Activated naive CD4-positive, alpha-beta T cell treated with anti-CD3 and anti-CD28 coated beads, Interleukin-2, amount 50 U/mL, for 24 hours (primary cell): ENCODE results near the gene FAM234A.

Source experiments
- H3K27ac Mint-ChIP-seq: one replicate; pipeline ENCODE4 v1.8.0; 2021; ENCODE audit warnings: mild to moderate bottlenecking, mixed read lengths
- H3K27me3 Mint-ChIP-seq: one replicate; pipeline ENCODE4 v1.8.0; 2021; ENCODE audit warnings: mixed read lengths
- H3K36me3 Mint-ChIP-seq: one replicate; pipeline ENCODE4 v1.8.0; 2021; ENCODE audit warnings: mixed read lengths
- H3K4me1 Mint-ChIP-seq: one replicate; pipeline ENCODE4 v1.8.0; 2021; ENCODE audit warnings: mixed read lengths
- H3K4me3 Mint-ChIP-seq: one replicate; pipeline ENCODE4 v1.8.0; 2021; ENCODE audit warnings: mild to moderate bottlenecking, mixed read lengths
- H3K9me3 Mint-ChIP-seq: one replicate; pipeline ENCODE4 v1.8.0; 2021; ENCODE audit warnings: mixed read lengths

FAM234A gene

GRCh38 chr16:280991-281659 lies 46.5 kb downstream of the FAM234A start:
- no peak overlapping the region for H3K4me3 Mint-ChIP-seq
- H3K27me3 Mint-ChIP-seq, result peaks cover 8% of the 10 kb centered on the region
- no peaks in the 10 kb centered on the region for H3K36me3 Mint-ChIP-seq
- no peak overlapping the region for H3K27ac Mint-ChIP-seq
- peaks cover 5% of the 10 kb centered on the region for H3K4me1 Mint-ChIP-seq
- no peaks in the 10 kb centered on the region for H3K9me3 Mint-ChIP-seq

- Mint-ChIP-seq H3K27me3 (peaks cover 4% of the 10 kb centered on the region), H3K36me3 (peaks cover 3% of the 10 kb centered on the region)
Measured at GRCh38 chr16:281660-282255, 47.1 kb downstream of the FAM234A start.

GRCh38 chr16:282491-282890 lies 47.9 kb downstream of the FAM234A start:
- H3K4me1 Mint-ChIP-seq, result peaks cover 5% of the 10 kb centered on the region

More at GRCh38 chr16:281660-282255, 47.1 kb downstream of the FAM234A start:
- H3K27ac Mint-ChIP-seq, result peak overlapping the region; percentile 17
- H3K4me3 Mint-ChIP-seq, result no peak overlapping the region
- H3K9me3 Mint-ChIP-seq, result no peaks in the 10 kb centered on the region
- H3K4me1 Mint-ChIP-seq, result peaks cover 5% of the 10 kb centered on the region

GRCh38 chr16:283033-283805 lies 48.6 kb downstream of the FAM234A start, which contains the start of gene PDIA2:
Gene PDIA2, plus strand, starts transcription at chr16:283164. Its CDS starts 6 bp downstream, at chr16:283170.
- H3K9me3 Mint-ChIP-seq, result no peaks in the 10 kb centered on the region
- H3K4me1 Mint-ChIP-seq, result peaks cover 5% of the 10 kb centered on the region
- H3K4me3 Mint-ChIP-seq, result no peak within 1 kb of the TSS
- H3K27ac Mint-ChIP-seq, result peak within 1 kb of the TSS; percentile 17
- peaks cover 7% of the 10 kb centered on the region for H3K36me3 Mint-ChIP-seq
- H3K27me3 Mint-ChIP-seq, result peaks cover 3% of the 10 kb centered on the region

More at GRCh38 chr16:282491-282890, 47.9 kb downstream of the FAM234A start:
- H3K27ac Mint-ChIP-seq, result no peak overlapping the region
- H3K27me3 Mint-ChIP-seq, result peaks cover 3% of the 10 kb centered on the region
- H3K36me3 Mint-ChIP-seq, result peaks cover 5% of the 10 kb centered on the region
- H3K4me3 Mint-ChIP-seq, result no peak overlapping the region
- no peaks in the 10 kb centered on the region for H3K9me3 Mint-ChIP-seq

- Mint-ChIP-seq H3K4me1 (no peaks in the 10 kb centered on the region), H3K36me3 (peaks cover 7% of the 10 kb centered on the region), H3K9me3 (no peaks in the 10 kb centered on the region), H3K4me3 (no peak overlapping the region), H3K27ac (no peak overlapping the region), H3K27me3 (no peaks in the 10 kb centered on the region)
Measured at GRCh38 chr16:284204-285120, 49.8 kb downstream of the FAM234A start.

GRCh38 chr16:285146-286055 lies 50.8 kb downstream of the FAM234A start:
- Mint-ChIP-seq H3K4me1 (no peaks in the 10 kb centered on the region), H3K4me3 (no peak overlapping the region), H3K27ac (no peak overlapping the region), H3K36me3 (peaks cover 7% of the 10 kb centered on the region), H3K9me3 (no peaks in the 10 kb centered on the region), H3K27me3 (no peaks in the 10 kb centered on the region)

- Mint-ChIP-seq H3K27ac (no peak overlapping the region), H3K4me3 (no peak overlapping the region), H3K9me3 (no peaks in the 10 kb centered on the region), H3K27me3 (no peaks in the 10 kb centered on the region), H3K4me1 (no peaks in the 10 kb centered on the region), H3K36me3 (peaks cover 7% of the 10 kb centered on the region)
Measured at GRCh38 chr16:286491-287297, 52.1 kb downstream of the FAM234A start.

- no peaks in the 10 kb centered on the region for H3K4me1 Mint-ChIP-seq
- H3K9me3 Mint-ChIP-seq, result no peaks in the 10 kb centered on the region
- no peaks in the 10 kb centered on the region for H3K27me3 Mint-ChIP-seq
- peaks cover 7% of the 10 kb centered on the region for H3K36me3 Mint-ChIP-seq
- H3K27ac Mint-ChIP-seq, result no peak overlapping the region
- no peak overlapping the region for H3K4me3 Mint-ChIP-seq
Measured at GRCh38 chr16:287298-287811, 52.7 kb downstream of the FAM234A start.

GRCh38 chr16:287981-288920 lies 53.6 kb downstream of the FAM234A start:
- H3K27ac Mint-ChIP-seq, result no peak overlapping the region
- H3K27me3 Mint-ChIP-seq, result no peaks in the 10 kb centered on the region
- H3K36me3 Mint-ChIP-seq, result peaks cover 9% of the 10 kb centered on the region
- H3K4me3 Mint-ChIP-seq, result no peak overlapping the region
- H3K9me3 Mint-ChIP-seq, result no peaks in the 10 kb centered on the region
- no peaks in the 10 kb centered on the region for H3K4me1 Mint-ChIP-seq

- H3K27ac Mint-ChIP-seq, result no peak overlapping the region
- H3K36me3 Mint-ChIP-seq, result peaks cover 9% of the 10 kb centered on the region
- no peaks in the 10 kb centered on the region for H3K27me3 Mint-ChIP-seq
- H3K4me1 Mint-ChIP-seq, result no peaks in the 10 kb centered on the region
- no peaks in the 10 kb centered on the region for H3K9me3 Mint-ChIP-seq
- H3K4me3 Mint-ChIP-seq, result no peak overlapping the region
Measured at GRCh38 chr16:289395-289997, 54.9 kb downstream of the FAM234A start.

- H3K9me3 Mint-ChIP-seq, result no peaks in the 10 kb centered on the region
- no peaks in the 10 kb centered on the region for H3K4me1 Mint-ChIP-seq
- H3K27ac Mint-ChIP-seq, result no peak overlapping the region
- no peaks in the 10 kb centered on the region for H3K27me3 Mint-ChIP-seq
- no peak overlapping the region for H3K4me3 Mint-ChIP-seq
- peaks cover 9% of the 10 kb centered on the region for H3K36me3 Mint-ChIP-seq
Measured at GRCh38 chr16:290015-290680, 55.5 kb downstream of the FAM234A start.
